ENCODE measurements around the gene DCAF4. TPM values are rescaled to one million over a fixed set of nuclear protein-coding genes. Genes with fewer than 3 reads are reported as not detected.

Gene DCAF4
- polyA plus RNA-seq, 1 donor from 2014 or later, result 16.5 TPM

- H3K27ac ChIP-seq (ENCODE audit: low read length), result no peak overlapping the region
- H2AFZ ChIP-seq (ENCODE audit: low read depth, low read length), result no peak overlapping the region
- H3K9ac ChIP-seq (ENCODE audit: low read length), result no peak overlapping the region
- TF ChIP-seq SMC3 (conservative IDR thresholded peaks at IDR 0.05; ENCODE audit: poor library complexity), result no peak
- TF ChIP-seq MXI1 (conservative IDR thresholded peaks at IDR 0.05; ENCODE audit: poor library complexity, severe bottlenecking), result no peak
- no peak for TF ChIP-seq POLR2AphosphoS5 (IDR thresholded peaks at IDR 0.05)
- TF ChIP-seq TAF1 (IDR thresholded peaks at IDR 0.05; ENCODE audit: low read depth), result no peak
- no peak for TF ChIP-seq EP300 (conservative IDR thresholded peaks at IDR 0.05; ENCODE audit: poor library complexity, severe bottlenecking)
- TF ChIP-seq CTCF (IDR thresholded peaks at IDR 0.05; ENCODE audit: poor library complexity, severe bottlenecking), result no peak
- no peak for TF ChIP-seq REST (IDR thresholded peaks at IDR 0.05; ENCODE audit: borderline replicate concordance)
- TF ChIP-seq EZH2 (IDR thresholded peaks at IDR 0.05; ENCODE audit: borderline replicate concordance, insufficient read depth, low read length, poor library complexity, severe bottlenecking), result no peak
- TF ChIP-seq RAD21 (conservative IDR thresholded peaks at IDR 0.05), result no peak
- no peaks in the 10 kb centered on the region for H3F3A ChIP-seq (ENCODE audit: insufficient read depth, low read length, poor library complexity, severe bottlenecking)
- H3K9me2 ChIP-seq (ENCODE audit: insufficient read depth, low read length), result no peaks in the 10 kb centered on the region
- peaks cover 13% of the 10 kb centered on the region for H3K36me3 ChIP-seq (ENCODE audit: insufficient read depth, low read length)
- H3K79me2 ChIP-seq (replicated peaks; ENCODE audit: insufficient read depth, low read length), result no peaks in the 10 kb centered on the region
- no peak overlapping the region for H3K4me2 ChIP-seq (ENCODE audit: low read length)
- H3K27me3 ChIP-seq (ENCODE audit: insufficient read depth, low read depth, low read length), result no peaks in the 10 kb centered on the region
- no peaks in the 10 kb centered on the region for H3K9me3 ChIP-seq (ENCODE audit: low read length)
- no peaks in the 10 kb centered on the region for H4K20me1 ChIP-seq (ENCODE audit: insufficient read depth)
- H3K4me3 ChIP-seq (ENCODE audit: low read length), result no peak overlapping the region
Observed at GRCh38 chr14:72970058-72970630, 43.9 kb downstream of the DCAF4 start.

- Histone ChIP-seq H3F3A (ENCODE audit: insufficient read depth, low read length, poor library complexity, severe bottlenecking) (no peaks in the 10 kb centered on the region), H4K20me1 (ENCODE audit: insufficient read depth) (no peaks in the 10 kb centered on the region), H3K27me3 (ENCODE audit: insufficient read depth, low read depth, low read length) (no peaks in the 10 kb centered on the region), H3K27ac (ENCODE audit: low read length) (no peak overlapping the region), H2AFZ (ENCODE audit: low read depth, low read length) (no peak overlapping the region), H3K4me3 (ENCODE audit: low read length) (no peak overlapping the region), H3K4me2 (ENCODE audit: low read length) (no peak overlapping the region), H3K9me2 (ENCODE audit: insufficient read depth, low read length) (no peaks in the 10 kb centered on the region), H3K36me3 (ENCODE audit: insufficient read depth, low read length) (peaks cover 14% of the 10 kb centered on the region), H3K9ac (ENCODE audit: low read length) (no peak overlapping the region), H3K79me2 (replicated peaks; ENCODE audit: insufficient read depth, low read length) (no peaks in the 10 kb centered on the region), H3K9me3 (ENCODE audit: low read length) (no peaks in the 10 kb centered on the region)
- TF ChIP-seq POLR2AphosphoS5 (IDR thresholded peaks at IDR 0.05) (no peak), MXI1 (conservative IDR thresholded peaks at IDR 0.05; ENCODE audit: poor library complexity, severe bottlenecking) (no peak), RAD21 (conservative IDR thresholded peaks at IDR 0.05) (no peak)
Observed at GRCh38 chr14:72970824-72971434, 44.7 kb downstream of the DCAF4 start.

Measured in neural cell (in vitro differentiated cells).